Tibial nerve (tissue), 4 donors: Measurements from ENCODE around the gene LCE1F.

Experiments used
- CTCF ChIP-seq, 5 experiments: fragments of 200-600 bp in 3 of 5; fragments of 450-650 bp in 2 of 5; sonication (generic) in 3 of 5; IDR thresholded peaks; one replicate each; pipeline ENCODE4 v1.5.1; 2016 to 2019; ENCODE audit warnings: antibody characterized with exemption in 5 of 5, mild to moderate bottlenecking in 3 of 5, moderate library complexity in 2 of 5
- EP300 ChIP-seq, 2 donors: sonication (generic); formaldehyde crosslinking; IDR thresholded peaks; one replicate each; pipeline ENCODE4 v1.6.1; 2017; ENCODE audit warnings: antibody characterized with exemption in 2 of 2, mild to moderate bottlenecking in 1 of 2
- POLR2A ChIP-seq, 2 donors: fragments of 450-650 bp; IDR thresholded peaks; one replicate each; pipeline ENCODE4 v1.6.1; 2017; ENCODE audit warnings: antibody characterized with exemption in 2 of 2, mild to moderate bottlenecking in 2 of 2, moderate library complexity in 2 of 2

GRCh38 chr1:152759453-152760173 is 15.3 kb upstream of the LCE1F start:
- TF ChIP-seq CTCF (IDR thresholded peaks at IDR 0.05) (no peak), POLR2A (IDR thresholded peaks at IDR 0.05) (no peak), EP300 (IDR thresholded peaks at IDR 0.05) (no peak)
